HG03280 (cell line): ENCODE data around the gene INSIG1.

Source experiments
- ATAC-seq: cut with Tn5 transposase; IDR thresholded peaks from one replicate; pipeline ENCODE4 v1.9.1; 2021; ENCODE audit warnings: mild to moderate bottlenecking, moderate library complexity; ENCODE audit not compliant: unreplicated experiment

The INSIG1 gene

DNA sequence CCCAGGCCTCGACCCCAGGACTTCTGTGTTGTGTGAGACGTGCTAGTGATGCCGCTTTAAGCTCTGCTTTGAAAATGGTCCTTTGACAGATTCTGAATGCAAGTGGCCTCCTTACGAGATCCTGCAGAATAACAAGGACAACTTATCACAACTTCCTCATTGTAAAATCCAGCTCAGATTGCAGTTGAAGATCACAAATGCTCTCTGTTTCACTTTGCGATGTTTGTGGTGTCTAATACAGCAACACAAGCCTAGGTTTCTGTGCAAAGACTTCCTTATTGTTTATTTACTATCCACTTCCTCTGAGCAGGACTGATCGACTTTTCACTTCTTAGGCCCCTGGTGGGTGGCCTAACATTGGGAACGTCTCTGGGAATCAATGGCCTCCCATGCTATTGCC lies 31.7 kb upstream of the INSIG1 start:
- ATAC-seq = no peak

DNA sequence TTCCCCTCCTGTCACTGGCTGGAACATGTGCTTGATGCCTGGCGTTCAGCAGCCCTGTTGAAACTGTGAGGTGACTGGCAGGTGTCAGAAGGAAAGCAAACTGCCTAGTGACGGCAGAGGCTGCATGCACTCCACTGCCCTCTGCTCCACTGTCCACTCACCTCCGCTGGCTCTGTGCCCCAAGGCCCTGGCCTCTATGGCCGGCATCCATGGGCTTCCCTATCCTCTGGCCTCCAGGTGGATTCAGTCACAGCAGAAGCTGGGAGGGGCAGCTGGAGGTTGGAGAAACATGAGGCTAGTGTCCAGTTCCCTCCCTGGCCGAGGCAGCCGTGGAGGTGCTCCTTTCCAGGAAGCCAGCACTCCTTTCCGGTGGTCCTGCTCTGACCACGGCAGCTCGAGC lies 31.2 kb upstream of the INSIG1 start:
- no peak for ATAC-seq

DNA sequence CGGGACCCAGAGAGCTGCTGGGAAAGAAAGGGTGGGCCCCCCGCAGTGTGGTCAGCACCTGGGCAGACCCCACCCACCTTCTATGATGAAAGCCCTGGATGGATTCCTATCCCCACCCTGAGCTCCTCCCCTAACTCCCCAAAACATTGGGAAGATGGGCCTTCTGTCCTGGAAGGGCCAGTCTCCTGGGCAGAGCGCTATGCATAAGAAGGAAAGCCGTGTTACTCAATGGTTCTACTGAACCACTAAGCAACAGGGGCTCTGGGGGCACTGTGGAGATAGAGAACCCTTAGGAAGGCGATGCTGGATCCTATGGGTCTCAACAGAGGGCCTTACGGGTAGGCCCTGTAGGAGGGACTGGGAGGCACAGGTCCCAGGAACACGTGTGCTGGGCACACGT lies 30.7 kb upstream of the INSIG1 start:
- ATAC-seq = no peak

DNA sequence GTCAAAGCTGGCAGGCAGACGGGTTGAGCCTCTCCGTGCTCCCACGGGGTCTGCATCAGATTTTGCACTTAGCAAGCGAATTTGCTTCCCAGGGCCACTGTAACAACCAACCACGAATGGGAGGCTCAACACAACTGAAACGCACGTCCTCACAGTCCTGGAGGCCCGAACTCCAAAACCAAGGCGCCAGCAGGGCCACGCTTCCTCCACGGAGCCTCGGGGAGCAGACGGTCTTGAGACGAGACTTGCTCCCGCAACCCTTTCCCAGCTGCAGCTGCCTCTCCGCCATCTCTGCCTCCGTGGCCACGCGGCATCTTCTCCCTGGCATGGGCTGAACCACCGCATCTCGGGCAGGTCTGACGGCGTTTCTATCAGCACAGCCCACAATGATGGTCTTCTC lies 30.2 kb upstream of the INSIG1 start:
- no peak for ATAC-seq

DNA sequence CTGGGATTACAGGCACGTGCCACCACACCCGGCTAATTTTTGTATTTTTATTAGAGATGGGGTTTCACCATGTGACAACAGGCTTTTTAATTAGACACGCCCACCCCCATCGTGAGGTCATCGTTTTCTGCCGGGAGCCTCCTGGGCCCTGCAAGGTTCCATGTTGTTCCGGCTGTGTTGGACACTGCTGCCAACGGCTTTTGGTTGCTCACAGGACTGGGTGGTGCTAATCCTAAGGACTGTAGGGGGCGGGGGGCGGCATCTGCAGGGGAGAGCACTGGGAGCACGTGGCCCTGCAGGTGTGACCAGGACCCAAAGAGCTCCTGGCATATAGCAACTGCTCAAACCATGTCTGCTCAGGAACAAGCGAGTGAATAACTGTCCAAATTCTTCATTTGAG lies 29.5 kb upstream of the INSIG1 start:
- ATAC-seq = no peak

DNA sequence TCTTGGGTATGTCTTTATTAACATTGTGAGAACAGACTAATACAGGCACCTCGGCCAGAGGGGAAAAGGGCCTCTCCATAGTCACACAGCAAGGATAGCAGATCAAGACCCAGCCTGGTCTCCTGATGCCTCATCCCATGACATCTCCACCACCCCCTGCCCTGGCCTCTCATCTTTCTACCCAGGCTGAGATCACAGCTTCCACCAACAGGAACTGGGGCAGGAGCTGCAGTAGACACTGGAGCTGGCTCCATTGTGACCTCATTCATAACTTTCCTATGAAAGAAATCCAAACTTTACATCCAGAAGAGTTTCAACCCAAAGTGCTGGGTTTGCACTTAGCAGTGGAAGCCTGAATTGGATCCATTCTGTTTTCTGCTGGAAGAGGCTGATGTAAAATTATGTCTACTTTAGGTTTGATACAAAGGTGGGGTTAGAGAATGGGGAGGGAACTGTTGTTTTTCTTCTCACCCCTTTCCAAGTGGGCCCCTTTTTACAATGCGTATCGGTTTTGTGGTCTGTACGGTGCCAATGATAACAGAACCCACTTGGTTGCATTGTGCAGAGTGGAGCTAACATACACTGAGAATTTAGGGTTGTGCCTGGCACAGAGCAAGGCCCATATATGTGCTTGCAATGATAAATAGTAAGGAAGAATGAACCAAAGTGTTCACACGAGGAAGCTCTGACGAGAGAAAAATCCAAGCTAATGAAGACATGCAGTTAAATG lies 28.6 kb upstream of the INSIG1 start:
- ATAC-seq = no peak

DNA sequence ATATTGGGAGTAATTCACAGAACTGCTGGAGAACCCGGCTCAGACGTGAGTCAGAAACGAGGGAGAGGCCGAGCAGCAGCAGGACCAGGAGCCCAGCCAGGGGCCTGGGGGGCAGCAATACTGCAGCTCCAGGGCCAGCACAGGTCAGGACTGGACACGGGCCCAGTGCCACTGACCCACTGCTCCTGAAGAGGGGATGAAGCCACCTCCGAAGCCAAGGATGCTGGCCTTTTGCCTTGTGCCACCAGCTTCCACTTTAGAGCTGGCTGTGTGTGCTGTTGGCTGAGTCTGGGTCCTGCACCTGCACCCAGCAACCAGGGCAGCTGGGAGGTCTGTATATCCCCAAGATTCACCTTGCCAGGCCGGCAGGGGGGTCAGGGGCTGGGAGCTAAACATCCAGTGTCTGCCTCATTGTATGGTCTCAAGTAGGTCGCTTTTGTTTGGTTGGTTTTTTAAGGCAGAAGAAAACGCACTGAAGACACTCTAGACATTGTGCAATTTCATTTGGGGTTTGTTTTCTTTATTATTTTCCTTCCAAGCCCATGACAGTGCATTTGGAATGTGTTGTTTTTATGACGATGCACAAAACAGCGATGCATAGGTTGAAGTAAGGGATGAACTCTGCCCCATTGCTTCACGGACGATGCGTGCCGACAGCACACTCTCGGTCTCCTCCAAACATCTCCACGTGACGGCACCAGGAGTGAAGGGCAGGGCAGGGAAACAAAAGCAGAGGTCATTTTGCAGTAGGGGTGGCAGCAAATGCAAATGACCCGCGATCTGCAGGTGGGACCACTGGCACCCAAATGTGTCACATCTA lies 27.7 kb upstream of the INSIG1 start:
- no peak for ATAC-seq

DNA sequence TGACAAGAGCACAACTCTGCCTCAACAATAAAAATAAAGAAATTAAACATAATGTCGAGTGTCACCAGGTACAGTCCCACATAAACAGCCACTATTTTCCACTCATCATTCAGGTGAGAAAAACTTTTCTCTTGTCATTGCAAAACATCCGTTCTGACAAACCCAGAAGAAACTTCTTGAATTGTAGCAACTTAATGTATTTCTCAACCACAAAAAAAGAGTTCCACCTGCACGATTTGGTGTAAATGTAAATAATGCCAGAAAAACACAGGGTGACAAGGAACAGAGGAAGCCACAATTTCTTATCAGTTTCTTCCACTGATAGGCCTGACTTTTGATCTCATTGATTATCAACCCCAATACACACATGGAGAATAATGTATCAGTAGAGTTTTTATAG lies 26.8 kb upstream of the INSIG1 start:
- no peak for ATAC-seq

DNA sequence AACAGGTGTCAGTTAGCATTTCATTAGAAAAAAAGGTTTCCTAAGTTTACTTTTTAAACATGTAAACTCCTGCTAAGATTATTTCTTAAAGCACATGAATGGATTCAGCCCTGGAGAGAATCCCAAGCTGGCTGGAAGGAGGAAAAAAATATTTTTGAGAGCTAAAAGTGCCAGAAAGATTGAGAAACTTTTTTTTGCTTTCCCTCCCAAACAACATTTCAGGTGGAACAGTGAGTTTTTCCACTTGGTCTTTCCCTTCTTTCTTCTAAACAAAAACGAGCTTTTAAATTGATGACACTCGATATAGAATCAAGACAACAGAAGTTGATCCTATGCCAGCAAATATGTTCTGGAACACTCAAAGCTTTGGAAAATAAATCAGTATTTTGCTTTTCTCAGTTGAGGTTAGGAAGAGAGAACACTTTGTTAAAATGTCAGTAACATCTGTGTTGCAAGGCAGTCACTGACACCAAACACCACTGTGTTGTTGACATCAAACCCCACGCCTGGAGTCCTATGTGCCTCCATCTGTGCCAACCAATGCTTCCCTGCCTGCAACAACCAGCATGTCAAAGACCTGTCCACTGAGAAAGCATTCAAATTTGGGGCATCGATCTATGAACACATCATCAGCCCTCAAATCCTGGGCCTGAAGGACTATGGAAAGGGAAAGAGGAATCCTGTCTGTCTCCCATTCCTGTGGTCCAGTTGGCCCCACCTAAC lies 22.9 kb upstream of the INSIG1 start:
- no peak for ATAC-seq

DNA sequence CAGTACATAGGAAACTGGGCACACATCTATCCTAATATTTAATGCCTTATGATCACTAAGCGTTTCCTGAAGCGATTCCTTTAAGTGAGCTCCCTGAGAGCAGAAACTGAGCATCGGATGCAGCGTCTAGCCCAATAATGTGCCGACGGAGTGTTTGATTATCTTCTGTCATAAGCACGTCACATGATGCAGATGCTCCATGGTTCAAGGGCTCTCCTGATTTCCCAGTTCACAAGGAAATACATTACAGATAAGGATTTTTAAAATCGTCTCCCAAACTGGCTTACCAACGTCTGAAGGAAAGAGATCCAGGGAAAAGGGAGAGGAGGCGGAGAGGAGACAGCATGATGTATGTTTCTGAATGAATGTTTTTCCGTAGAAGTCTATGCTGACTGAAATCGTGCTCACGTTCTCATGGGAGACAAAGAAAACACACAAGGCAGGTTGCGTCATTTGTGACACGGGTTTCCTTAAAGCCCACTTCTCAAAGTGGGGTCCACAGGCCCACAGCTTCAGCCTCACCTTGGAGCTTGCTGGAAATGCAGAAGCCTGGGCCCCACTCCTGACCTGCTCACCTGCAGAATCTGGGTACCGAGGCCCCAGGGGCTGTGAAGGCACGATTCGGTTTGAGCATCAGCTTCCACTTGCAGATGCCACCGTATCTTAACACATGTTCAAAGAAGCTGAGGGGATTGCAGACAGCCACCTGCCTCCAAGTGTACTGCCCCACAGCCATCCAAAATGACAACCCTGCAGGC lies 21.5 kb upstream of the INSIG1 start:
- no peak for ATAC-seq

DNA sequence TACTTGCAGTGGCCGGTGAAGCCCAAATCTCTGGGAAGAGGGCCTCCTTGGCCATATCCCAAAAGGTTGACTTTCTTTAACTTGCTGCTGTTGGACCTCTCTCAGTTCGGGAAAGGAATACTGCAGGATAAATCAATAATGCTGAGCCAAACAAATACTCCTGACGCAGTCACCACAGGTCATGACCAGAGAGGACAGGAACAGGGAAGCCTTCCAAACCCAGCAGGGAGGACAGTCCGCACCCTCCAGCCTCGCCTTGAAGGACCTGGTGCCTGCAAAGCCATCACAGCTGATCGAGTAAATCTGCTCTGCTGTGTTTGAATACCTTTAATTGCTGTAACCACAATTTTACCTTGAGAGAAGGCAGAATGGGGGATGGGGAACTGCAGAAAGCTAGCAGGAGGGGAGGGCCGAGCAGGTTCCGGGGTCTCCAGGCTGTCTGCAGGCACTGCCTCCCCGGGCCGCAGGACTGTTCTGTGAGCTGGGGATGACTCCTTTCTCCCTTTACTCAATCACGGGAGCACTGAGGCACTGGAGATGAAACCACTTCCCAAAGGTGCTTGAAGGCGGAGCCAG lies 20.8 kb upstream of the INSIG1 start:
- ATAC-seq = no peak

DNA sequence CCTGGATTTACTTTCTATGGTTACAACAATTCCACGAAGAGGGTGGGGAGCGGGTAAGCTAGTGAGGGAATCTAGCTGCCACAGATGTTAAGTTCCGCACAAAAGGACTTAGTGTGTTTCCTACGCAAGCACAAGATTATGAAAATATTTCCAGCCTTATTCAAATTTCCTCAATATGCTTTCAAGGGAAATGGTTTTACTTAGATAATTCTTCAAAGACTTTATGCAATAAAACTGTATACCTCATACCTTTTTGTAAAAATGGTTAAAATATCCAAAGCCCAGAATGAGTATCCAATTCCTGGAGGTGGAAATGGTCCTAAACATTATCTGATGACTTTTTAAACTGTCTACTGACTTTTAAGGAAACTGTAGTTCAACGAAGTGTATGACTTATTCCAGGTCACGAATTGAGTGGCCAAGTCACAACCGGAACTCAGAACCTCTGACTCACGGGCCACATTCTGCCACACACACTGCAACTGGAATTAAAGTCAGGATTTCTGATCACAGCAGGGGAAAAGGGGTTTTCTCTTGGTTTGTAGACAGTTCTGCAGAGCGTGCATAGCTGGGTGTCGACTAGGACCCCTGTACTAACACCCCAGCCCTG lies 20.2 kb upstream of the INSIG1 start:
- no peak for ATAC-seq

DNA sequence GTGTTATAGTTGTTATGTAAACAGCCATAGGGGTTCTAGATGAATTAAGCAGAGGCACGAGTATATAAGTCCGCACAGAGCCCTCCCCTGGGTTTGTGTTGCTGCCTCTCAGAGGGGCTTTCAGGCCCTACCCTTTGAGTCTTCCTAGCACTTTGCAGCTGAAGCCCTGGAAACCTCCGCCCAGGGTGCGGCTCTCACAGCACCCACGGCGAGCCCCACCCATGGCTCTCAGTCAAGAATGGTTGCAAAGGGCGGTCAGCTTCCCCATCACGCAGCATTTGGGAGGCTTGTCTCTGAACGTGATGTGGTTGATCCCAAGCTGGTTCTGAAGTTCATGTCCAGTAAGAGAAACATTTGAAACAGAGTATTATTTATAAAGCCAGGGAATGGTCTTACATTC lies 18.8 kb upstream of the INSIG1 start:
- ATAC-seq = no peak

DNA sequence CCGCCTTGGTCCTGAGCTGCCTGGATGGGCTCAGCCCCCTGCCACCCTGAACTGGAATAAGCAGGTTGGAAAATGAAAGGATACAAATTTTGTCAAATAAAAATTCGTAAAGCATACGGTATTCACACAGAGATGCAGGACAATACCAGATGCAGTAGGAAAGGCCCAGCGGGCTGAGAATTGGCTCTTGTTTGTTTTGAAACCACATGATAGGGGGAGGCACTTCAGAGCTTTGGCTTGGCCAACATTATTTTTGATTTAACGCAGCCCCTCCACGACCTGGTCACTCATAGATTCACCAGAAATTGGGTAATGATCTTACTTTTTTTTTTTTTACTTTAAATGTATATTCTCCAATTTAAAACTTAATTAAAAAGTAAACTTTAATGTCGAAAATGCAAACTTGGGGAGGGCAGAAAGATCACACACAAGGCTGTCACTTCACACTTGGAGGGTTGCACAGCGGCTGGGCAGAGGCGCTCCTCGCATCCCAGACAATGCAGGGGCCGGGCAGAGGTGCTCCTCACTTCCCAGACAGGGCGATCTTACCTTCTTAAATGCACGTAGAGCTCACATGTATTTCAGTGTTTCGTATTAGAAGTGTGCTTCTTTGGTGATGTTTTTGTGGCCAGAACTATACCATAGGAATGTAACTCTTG lies 17.8 kb upstream of the INSIG1 start:
- ATAC-seq = no peak

DNA sequence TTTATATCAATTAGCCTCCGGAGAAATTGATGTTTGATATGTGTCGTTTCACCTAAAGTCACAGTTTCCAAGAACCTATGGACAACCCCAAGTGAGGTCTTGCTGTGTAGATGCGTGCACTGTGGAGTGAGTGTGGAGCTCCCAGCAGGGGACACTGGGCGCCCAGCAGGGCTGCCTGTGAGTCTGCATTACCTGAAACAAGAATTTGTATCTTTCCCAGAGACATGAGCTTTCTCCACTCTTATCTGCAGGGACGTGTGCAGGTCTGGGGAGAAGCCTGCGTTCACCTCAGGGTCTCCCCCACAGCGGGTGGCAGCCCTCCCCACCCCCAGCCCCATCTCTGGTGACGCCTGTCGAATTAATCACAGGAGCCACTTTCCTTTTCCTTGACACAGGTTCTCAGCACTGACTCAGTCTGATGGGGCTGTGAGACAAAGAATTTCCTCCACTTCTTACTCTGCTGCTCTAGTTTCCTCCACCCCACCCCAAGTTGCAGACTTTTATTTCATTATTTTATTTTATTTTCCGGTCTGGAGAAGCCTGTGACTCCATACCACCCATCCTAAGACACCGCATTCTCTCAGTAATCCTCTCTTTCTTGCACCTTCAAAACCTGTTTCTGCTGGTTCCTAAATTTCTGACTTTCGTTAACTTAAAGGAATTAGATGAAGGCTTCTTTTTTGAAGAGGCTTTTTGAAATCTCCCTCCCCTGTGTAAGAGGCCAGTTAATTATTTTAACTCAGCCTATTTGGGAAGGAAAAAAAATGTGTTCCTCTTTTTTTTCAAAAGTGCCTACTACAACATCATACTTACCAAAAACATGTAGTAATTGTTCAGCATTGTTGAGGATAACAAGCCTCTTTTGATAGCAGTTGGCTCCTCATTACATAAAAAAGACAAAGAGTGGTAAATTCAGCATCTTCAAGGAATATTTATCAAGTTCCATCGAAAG lies 17.0 kb upstream of the INSIG1 start:
- no peak for ATAC-seq

DNA sequence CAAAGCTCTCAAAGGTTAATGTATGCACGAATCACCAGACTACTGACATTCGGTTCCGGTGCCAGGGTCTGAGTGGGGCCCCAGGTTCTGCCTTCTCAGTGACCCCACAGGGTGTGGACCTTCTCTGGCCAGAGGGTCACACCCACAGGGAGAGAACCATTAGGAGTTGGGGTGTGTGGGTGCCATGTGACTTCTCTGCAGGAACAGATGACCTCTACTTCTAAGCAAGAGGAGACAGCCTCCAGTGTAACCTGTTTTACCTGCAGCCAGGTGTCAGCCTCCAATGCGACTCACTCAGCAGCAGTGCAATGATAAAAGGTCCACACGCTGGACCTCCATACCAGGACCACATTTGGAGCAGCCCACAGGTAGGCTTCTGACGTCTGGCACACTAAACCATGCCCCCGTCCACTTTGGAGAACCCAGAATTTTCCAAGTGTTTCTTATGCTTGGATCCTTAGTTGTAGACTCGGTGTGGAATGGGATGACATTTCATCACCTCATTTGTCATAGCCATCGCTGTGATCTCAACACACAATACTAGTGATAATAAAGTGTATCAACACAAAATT lies 16.2 kb upstream of the INSIG1 start:
- ATAC-seq = no peak

DNA sequence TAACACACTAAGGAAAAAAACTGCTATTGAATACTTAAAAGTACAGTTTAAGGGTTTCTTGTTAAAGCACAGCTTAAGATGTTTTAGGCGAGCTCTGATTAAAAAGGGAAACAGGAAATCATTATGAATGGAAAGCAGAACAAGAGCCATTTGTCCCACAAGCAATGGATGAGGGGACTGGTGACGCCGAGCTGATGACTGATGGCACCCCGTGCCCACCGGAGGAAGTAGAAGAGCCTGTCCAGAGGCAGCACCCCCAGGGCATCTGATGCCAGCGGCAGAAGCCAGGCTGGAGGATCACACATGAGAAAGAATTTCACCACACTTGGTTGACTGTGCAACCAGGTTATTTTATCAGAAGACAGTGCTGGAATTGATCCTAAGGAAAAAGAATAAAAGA lies 15.0 kb upstream of the INSIG1 start:
- no peak for ATAC-seq

DNA sequence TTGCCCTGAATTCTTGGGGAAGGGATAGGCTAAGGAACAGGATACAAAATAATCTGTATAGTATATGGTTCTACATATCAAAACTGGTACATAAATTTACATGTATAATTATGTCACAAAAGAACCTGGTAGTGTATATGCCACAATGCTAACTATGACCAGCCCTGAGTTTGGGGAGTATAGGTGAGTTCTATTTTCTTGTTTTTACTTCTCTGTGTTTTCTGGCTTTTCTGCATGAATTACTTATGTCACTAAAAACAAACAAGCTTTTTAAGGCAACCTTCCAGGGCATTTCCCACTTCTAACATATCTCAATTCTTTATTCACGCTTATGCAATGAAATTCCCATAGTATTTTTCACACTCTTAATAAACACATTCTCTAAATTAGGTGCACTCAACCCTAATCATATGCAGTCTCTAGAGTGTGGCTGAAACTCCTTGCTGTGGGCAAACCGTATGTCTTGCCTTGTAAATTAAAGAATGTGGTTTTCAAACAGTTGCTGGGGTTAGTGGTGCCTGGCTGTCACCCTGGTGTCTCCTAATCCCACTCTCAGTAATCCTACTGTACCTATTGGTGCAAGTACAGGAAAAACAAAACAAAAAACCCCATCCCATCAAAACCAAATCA lies 14.0 kb upstream of the INSIG1 start:
- peak; percentile 92 for ATAC-seq
